GM18951 (cell line): ENCODE data around the gene MUC13.

Experiments
- POLR2A ChIP-seq: IDR thresholded peaks from 4 replicates; pipeline ENCODE4 v1.6.1; 2011; ENCODE audit warnings: mild to moderate bottlenecking; ENCODE audit not compliant: insufficient read length, insufficient read depth; ENCODE audit errors: extremely low read depth
- in situ Hi-C: fragments of 300-500 bp; cut with MboI; formaldehyde crosslinking; loops from one replicate; pipeline ENCODE4 v1.12.0; 2022; ENCODE audit warnings: low sequenced_read_pairs, mixed read lengths, inconsistent platforms; ENCODE audit not compliant: unreplicated experiment

The MUC13 gene

DNA sequence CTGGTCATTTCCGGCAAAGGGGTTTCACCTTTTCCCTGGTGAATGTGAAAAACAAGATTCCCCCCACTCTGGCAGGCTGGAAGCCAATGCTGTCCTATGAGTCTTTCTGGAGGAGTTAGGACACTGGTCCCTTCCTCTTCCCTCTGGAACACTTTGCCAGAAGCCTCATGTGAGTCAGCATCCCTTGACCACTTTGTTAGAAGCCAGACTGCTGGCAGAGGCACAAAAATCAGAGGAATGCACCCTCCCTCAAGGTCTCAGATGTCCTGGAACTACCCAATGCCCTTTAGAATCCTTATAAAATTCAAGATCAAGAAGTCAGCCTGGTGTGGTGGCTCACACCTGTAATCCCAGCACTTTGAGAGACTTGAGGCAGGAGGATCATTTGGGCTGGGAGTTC is 74.0 kb downstream of the MUC13 start:
- TF ChIP-seq POLR2A, result no peak
- in situ Hi-C loops, result no loop called here

DNA sequence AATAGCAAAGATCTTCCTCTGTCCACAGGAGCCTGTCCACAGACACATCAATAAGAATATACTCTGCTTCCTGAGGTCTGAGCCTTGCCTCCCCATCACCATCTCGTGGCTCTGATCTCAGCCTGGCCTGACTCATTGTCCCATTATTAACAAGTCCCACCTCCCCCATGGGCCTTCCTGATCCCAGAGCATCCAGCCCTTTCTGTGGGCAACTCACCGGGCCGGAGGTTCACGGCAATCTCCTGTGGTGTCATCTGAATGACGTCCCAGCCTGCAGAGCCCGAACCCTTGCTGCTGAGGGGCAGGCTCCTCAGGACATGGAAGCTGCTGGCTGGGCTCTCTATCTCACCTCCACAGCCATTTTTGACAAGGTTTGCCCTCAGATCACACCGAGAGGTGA is 75.5 kb downstream of the MUC13 start:
- no peak for TF ChIP-seq POLR2A
- in situ Hi-C loops, result no loop called here

DNA sequence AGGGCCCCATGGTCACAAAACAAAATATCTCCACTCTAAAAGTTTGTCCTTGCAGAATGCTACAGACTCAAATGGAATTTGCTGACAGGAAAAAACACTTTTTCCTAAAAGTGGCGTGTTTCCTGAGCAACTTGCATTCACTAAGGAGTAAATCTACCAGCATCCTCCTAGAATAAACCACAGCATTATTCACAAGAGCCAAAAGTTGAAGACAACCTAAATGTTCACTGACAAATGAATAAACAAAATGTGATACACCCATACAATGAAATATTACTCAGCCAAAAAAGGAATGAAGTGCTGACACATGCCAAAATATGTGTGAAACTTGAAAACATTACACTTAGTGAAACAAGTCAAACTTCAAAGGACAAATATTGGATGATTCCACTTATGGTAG is 76.3 kb downstream of the MUC13 start:
- in situ Hi-C loops, result no loop called here

DNA sequence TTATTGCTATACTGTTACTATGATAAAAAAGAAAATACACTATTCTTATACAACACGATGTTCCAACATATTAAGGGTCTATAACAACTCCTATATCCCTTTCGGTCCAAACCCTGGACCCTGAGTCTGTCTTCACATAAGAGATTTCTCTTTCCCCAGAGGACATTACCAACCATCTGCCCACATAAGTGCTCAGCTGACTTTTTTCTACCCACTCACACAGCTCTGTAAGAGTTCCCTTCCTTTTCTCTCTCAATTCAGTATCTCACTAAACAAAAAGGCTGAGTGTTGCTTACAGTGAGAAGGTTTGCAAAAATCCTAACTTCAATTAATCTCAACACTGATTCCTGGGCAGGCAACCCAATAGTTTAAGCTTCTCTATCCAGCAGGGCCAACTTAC is 77.9 kb downstream of the MUC13 start:
- no peak for TF ChIP-seq POLR2A
- in situ Hi-C loops, result no loop called here

More for the DNA sequence above, 76.3 kb downstream of the MUC13 start:
- TF ChIP-seq POLR2A, result no peak
